Muscle of arm (tissue), 12 donors: ENCODE results near the gene KBTBD12. TPM values are rescaled to one million over a fixed set of nuclear protein-coding genes. Genes with fewer than 3 reads are reported as not detected.

Source experiments
- DNase-seq: peaks from one replicate; pipeline ENCODE4 v3.0.0-alpha.2; 2013
- polyA plus RNA-seq, 12 donors: library from polyadenylated mRNA; unstranded; fragments of 120-200 nt; gene quantifications; one replicate each; pipeline ENCODE4 v1.2.1, GENCODE V29; 2013; ENCODE audit not compliant: insufficient read length in 12 of 12

The KBTBD12 gene
- polyA plus RNA-seq, 12 donors = 5.8 to 35.5 (median 17.7) TPM; not detected in 1

GRCh38 chr3:127984241-127984975 lies 69.4 kb downstream of the KBTBD12 start:
- DNase-seq = no peak

GRCh38 chr3:127985216-127985615 lies 70.2 kb downstream of the KBTBD12 start:
- DNase-seq = no peak

- DNase-seq = no peak
Observed at GRCh38 chr3:127985655-127986225, 70.7 kb downstream of the KBTBD12 start.

GRCh38 chr3:127986803-127987202 lies 71.8 kb downstream of the KBTBD12 start:
- no peak for DNase-seq

GRCh38 chr3:127987309-127987995 lies 72.4 kb downstream of the KBTBD12 start:
- DNase-seq = no peak

- DNase-seq = no peak
Observed at GRCh38 chr3:127988770-127989557, 73.9 kb downstream of the KBTBD12 start.

GRCh38 chr3:127990051-127990450 lies 75.0 kb downstream of the KBTBD12 start:
- no peak for DNase-seq

GRCh38 chr3:127990461-127990860 lies 75.4 kb downstream of the KBTBD12 start:
- DNase-seq = no peak

- DNase-seq = no peak
Observed at GRCh38 chr3:127991251-127991650, 76.2 kb downstream of the KBTBD12 start.

GRCh38 chr3:127991681-127992080 lies 76.6 kb downstream of the KBTBD12 start:
- no peak for DNase-seq

- DNase-seq = no peak
Observed at GRCh38 chr3:127992127-127992526, 77.1 kb downstream of the KBTBD12 start.

GRCh38 chr3:127994011-127994410 lies 79.0 kb downstream of the KBTBD12 start:
- no peak for DNase-seq

GRCh38 chr3:127997016-127997415 lies 82.0 kb downstream of the KBTBD12 start:
- DNase-seq = no peak

- DNase-seq = no peak
Observed at GRCh38 chr3:127997961-127998360, 82.9 kb downstream of the KBTBD12 start.

- no peak for DNase-seq
Observed at GRCh38 chr3:127998596-127998995, 83.6 kb downstream of the KBTBD12 start.

GRCh38 chr3:127999509-128000106 lies 84.6 kb downstream of the KBTBD12 start:
- no peak for DNase-seq

GRCh38 chr3:128001576-128001975 lies 86.5 kb downstream of the KBTBD12 start:
- no peak for DNase-seq

GRCh38 chr3:128004661-128005060 lies 89.6 kb downstream of the KBTBD12 start:
- DNase-seq = no peak

GRCh38 chr3:128006061-128007032 lies 91.3 kb downstream of the KBTBD12 start:
- no peak for DNase-seq

GRCh38 chr3:128007033-128007424 lies 92.0 kb downstream of the KBTBD12 start:
- no peak for DNase-seq
